CD4-positive, alpha-beta T cell treated with Interleukin-10 for 1 hour (primary cell): ENCODE measurements around the gene VAC14.

Source experiments
- DNase-seq: peaks from one replicate; pipeline ENCODE4 v3.0.0-alpha.2; 2020

The VAC14 gene

GRCh38 chr16:70721202-70721963, 79.6 kb downstream of the VAC14 start:
- no peak for DNase-seq

GRCh38 chr16:70720425-70721201, 80.3 kb downstream of the VAC14 start:
- DNase-seq, result no peak

DNA sequence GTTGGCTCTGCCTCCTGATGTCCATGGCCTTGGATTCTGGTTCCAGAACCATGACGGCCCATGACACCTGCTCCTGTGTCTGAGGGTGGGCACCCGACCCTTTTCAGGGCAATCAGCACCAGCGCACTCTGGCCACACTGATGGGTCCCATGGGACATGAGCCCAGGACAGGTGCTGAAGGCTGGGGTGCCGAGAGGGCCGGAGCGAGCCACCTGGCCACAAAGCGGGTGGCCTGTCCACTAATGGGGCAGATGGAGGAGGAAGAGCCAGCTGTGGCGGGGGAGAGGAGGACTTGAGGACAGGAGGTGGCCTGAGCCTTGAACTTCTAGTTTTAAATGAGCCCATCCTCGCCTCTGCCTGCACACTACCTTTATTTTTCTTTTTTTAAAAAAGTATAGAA, 83.9 kb downstream of the VAC14 start:
- no peak for DNase-seq

DNA sequence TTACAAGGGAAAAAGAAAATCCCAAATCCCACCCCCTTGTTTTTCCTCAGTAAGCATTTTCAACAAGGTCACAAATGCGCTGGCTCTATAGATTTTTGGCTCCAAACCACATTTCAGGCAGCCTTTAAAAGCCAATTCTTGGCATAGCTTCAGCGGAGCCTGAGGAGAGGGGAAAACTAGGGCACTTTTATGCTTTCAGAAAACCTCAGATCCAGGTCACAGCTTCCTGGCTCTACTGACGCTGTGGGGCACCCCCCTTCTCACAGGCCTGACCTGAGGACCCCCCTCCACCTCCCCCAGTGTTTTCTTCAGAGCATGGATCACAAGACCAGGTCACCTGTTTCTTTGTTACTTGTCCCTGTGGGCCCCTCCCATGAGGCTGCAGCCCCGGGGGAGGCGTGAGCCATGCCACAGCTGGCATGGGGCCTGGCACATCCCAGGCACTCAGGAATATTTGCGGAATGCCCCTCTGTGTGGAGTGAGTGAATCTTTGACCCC, 85.0 kb downstream of the VAC14 start:
- DNase-seq, result no peak

GRCh38 chr16:70715055-70715858, 85.7 kb downstream of the VAC14 start:
- no peak for DNase-seq

GRCh38 chr16:70714581-70715054, 86.3 kb downstream of the VAC14 start:
- no peak for DNase-seq

GRCh38 chr16:70713824-70714223, 87.1 kb downstream of the VAC14 start:
- no peak for DNase-seq

- no peak for DNase-seq
Observed at GRCh38 chr16:70713342-70713741, 87.6 kb downstream of the VAC14 start.

DNA sequence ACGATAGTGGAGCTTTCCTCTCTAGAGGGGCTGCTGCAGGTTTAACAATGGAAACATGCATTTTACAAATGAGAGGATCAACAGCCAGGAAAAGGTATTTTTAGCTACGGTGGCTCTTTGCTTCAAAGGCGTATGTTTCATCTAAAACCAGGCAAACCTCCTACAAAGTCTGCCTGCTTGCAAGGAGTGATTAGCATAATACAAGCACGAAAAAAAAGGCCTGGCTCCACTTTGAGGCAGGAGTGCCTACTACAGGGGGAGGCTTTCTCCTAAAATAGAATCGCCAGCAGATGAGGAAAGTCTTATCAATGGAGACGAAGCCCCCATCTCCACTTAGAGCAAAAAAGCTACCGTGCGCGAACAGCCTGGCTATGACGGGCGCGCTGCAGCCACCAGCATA, 88.0 kb downstream of the VAC14 start:
- DNase-seq, result no peak

DNA sequence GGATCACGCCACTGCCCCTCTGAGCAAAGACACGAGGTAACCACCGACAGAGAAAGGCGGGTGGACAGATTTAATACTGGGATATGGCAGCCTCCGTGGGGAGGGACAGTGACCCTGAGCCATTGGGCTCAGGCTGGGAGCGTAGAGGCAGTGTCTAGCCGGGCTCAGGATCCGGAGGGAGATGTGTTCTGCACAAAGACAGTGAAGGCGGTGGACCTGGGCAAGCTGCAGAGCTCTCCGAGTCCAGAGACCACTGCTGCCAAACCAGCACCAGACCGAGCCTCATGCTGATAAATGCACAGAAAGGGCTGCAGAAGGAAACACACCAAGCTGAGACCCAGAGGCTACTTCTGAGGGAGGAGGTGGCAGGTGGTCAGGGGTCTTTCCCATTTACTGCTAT, 88.6 kb downstream of the VAC14 start:
- no peak for DNase-seq

GRCh38 chr16:70711211-70712031, 89.5 kb downstream of the VAC14 start:
- no peak for DNase-seq

DNA sequence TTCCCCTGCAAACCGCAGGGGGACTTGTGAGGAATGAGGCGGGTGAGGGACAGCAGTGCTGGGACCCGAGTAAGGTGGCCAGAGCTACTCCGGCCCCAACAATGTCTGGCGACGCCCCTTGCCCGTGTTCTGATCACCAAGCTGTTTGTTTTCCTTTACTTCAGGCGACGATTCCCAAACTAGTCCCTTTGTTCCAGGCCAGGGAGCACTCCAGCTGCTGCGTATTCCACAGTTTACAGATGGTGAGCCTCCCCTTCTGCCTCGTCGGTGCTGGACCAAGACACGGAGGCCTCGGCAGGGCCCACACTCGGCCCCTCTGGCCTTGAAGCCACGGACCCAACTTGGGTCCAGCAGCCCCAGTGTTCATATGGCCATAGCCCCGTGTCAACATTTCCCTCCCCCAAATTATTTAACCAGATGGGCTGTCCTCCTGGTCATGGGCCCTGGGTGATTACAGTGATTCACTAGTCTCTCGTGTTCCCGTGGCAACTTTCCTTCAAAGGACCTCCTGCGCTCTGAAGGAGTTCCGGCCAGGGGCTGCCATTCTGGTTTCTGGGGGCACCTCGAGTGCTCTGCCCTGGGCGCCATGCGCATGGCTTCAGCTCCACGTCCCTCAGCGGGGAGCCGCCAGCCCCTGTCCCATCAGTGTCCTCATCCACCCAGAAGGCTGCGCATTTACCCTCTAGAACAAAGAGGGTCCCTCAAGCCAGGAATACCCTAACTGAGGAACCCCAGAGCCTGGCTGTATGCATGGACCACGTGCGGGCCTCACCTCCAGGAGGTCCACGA, 90.3 kb downstream of the VAC14 start:
- no peak for DNase-seq

GRCh38 chr16:70709942-70710341, 91.0 kb downstream of the VAC14 start:
- no peak for DNase-seq

GRCh38 chr16:70709457-70709856, 91.5 kb downstream of the VAC14 start:
- no peak for DNase-seq

GRCh38 chr16:70708366-70709246, 92.4 kb downstream of the VAC14 start:
- DNase-seq, result no peak

DNA sequence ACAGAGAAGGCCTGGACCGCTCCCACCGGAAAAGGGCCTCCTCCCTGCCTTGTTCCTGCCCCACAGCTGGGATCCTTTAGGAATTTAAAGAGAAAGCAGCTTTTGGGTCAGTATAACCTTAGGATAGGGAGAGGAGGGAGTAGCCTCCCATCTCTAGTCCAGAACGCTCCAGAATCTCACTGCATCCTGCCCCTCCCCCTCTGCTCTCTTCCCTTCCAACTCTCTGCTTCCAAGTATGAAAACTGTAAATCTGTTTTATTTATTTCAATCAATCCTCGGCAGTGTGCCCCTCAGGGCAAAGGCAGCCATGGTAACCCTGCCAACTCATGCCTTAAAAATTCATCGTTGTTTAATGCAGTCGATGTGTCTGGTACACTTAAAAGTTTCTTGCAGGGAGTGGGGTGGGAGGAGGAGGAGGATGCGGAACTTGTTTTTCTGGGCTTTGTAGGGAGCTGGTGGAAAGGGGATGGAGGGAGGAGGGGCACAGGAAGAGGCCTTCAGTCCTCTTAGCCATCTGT, 94.0 kb downstream of the VAC14 start:
- DNase-seq, result no peak

DNA sequence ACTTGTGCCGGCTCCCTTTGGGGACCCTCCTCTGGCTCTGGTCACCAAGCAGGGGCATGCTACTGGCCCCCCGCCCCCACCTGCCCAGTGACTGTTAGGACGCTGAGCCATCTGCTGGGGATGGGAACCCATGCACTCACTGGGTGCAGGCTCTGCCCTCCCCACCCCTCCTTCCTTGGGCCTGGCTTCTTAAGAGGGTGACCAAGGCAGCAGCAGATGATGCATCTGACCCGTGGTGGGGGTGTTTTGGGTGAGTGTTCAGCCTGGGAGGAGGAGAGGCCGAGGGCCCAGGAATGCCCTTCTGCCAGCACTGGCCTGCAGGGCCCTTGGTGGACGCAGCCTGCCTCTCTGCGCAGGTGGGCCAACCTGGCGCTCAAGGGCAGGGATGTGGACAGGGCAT, 95.9 kb downstream of the VAC14 start:
- DNase-seq, result no peak

DNA sequence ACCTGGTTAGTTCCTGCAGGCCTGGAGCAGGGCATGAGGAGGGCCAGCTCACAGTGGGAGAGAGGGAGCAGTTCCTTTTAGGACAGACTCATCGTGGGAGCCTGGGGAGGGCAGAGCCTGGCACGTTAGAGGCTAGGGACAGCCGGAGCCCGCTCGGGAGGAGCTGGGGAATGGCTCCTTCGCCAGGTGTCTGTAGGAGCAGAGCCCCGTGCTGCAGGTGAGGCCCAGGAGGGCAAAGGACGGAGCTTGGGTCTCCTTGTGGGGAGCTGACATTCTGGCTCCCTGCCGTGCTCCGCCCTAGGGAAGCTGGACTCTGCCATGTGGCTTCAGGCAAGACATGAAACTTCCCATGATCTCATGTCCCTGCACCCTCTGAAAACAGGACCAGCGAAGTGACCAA, 96.4 kb downstream of the VAC14 start:
- no peak for DNase-seq

- no peak for DNase-seq
Observed at GRCh38 chr16:70703835-70704381, 97.0 kb downstream of the VAC14 start.
